Right lobe of liver (tissue), 4 donors: Measurements from ENCODE around the gene TRMT6.

Source experiments
- CTCF ChIP-seq, 4 donors: fragments of 200-600 bp in 3 of 4; fragments of 450-650 bp in 1 of 4; IDR thresholded peaks; one replicate each; pipeline versions ENCODE4 v1.5.1 to v1.8.0; 2016 to 2022; ENCODE audit warnings: antibody characterized with exemption in 4 of 4, mild to moderate bottlenecking in 2 of 4
- POLR2A ChIP-seq: fragments of 450-650 bp; IDR thresholded peaks from one replicate; pipeline ENCODE4 v1.6.1; 2017; ENCODE audit warnings: antibody characterized with exemption, mild to moderate bottlenecking
- donor health status: DM: no; HTN: no; CAD: no.
- donor health status: DM: no; HTN: no; CAD: no.
- donor health status: DM: no; HTN: yes; CAD: no.

- TF ChIP-seq CTCF (IDR thresholded peaks at IDR 0.05) = no peak
- no peak for TF ChIP-seq POLR2A
Measured at GRCh38 chr20:5918856-5919625, 31.3 kb downstream of the TRMT6 start.
